Measurements from ENCODE around the gene ACSF2. TPM values are rescaled to one million over a fixed set of nuclear protein-coding genes. Genes with fewer than 3 reads are reported as not detected.

Gene ACSF2
- total RNA-seq, 4 donors from 2014 or later: 165 to 460 (median 190) TPM

DNA sequence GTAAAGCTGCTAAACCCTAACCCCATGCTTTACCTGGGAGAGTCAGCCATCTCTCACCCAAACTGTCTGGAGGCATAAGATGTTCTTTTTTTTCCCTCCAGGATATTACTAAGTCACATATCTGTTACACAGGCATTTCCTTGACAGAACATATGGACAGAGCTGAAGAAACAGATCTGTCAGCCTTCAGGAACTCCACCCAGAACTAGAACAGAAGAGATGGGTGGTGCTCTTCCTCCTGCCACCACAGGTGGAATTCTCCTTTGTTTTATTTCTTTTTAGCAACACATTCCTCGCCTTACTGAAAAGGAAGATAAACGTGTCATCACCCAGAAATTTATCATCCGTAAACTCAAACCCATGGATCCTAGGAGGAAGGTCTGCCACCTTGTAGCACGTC is 91.0 kb downstream of the ACSF2 start:
- in situ Hi-C loops (cut with MboI; ENCODE audit: low pct_ligation_motif_present in 1 of 4, low pct_unique_long_range_greater_than_20kb in 1 of 4, low sequenced_read_pairs in 3 of 4) (no loop called here), intact Hi-C loops (cut with DNase I; ENCODE audit: low total_unique reads) (no loop called here)
- Histone ChIP-seq H3K36me3 (no peaks in the 10 kb centered on the region), H3K4me3 (no peak overlapping the region), H3K4me1 (peaks cover 0 to 22% (median 2%) of the 10 kb centered on the region in 4 donors), H3K27ac (peak overlapping the region in 2 of 4 donors; percentile 26 to 32), H3K9me3 (no peaks in the 10 kb centered on the region), H3K27me3 (no peaks in the 10 kb centered on the region)
- TF ChIP-seq, protein P1, sequence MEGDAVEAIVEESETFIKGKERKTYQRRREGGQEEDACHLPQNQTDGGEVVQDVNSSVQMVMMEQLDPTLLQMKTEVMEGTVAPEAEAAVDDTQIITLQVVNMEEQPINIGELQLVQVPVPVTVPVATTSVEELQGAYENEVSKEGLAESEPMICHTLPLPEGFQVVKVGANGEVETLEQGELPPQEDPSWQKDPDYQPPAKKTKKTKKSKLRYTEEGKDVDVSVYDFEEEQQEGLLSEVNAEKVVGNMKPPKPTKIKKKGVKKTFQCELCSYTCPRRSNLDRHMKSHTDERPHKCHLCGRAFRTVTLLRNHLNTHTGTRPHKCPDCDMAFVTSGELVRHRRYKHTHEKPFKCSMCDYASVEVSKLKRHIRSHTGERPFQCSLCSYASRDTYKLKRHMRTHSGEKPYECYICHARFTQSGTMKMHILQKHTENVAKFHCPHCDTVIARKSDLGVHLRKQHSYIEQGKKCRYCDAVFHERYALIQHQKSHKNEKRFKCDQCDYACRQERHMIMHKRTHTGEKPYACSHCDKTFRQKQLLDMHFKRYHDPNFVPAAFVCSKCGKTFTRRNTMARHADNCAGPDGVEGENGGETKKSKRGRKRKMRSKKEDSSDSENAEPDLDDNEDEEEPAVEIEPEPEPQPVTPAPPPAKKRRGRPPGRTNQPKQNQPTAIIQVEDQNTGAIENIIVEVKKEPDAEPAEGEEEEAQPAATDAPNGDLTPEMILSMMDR (IDR thresholded peaks at IDR 0.05): peak in 1 of 5 experiments; percentile 10
- no peak for TF ChIP-seq POLR2AphosphoS5 (IDR thresholded peaks at IDR 0.05)
- DNase-seq: no peak
- WGBS, 2 donors (ENCODE audit: low coverage in 1 of 2): 57 to 72% methylated on average over 1 to 4 of the region's 4 CpGs

- WGBS, 2 donors (ENCODE audit: low coverage in 1 of 2): 71% methylated on average over 8 of the region's 8 CpGs; no CpG with 5 or more reads in 1 of the 2 donors
- in situ Hi-C loops (cut with MboI; ENCODE audit: low pct_ligation_motif_present in 1 of 4, low pct_unique_long_range_greater_than_20kb in 1 of 4, low sequenced_read_pairs in 3 of 4): no loop called here
- Histone ChIP-seq H3K9me3 (no peaks in the 10 kb centered on the region), H3K4me3 (no peak overlapping the region), H3K4me1 (peaks cover 0 to 18% (median under 1%) of the 10 kb centered on the region in 4 donors), H3K36me3 (no peaks in the 10 kb centered on the region), H3K27me3 (no peaks in the 10 kb centered on the region), H3K27ac (peak overlapping the region in 2 of 4 donors; percentile 26 to 37)
- DNase-seq: no peak
- intact Hi-C loops (cut with DNase I; ENCODE audit: low total_unique reads): no loop called here
- TF ChIP-seq EP300 (IDR thresholded peaks at IDR 0.05; ENCODE audit: low read depth) (no peak), POLR2A (IDR thresholded peaks at IDR 0.05) (no peak), POLR2AphosphoS5 (IDR thresholded peaks at IDR 0.05) (no peak)
- TF ChIP-seq, protein P1 (IDR thresholded peaks at IDR 0.05): no peak
These were observed 91.7 kb downstream of the ACSF2 start for GRCh38 chr17:50517504-50518383.

GRCh38 chr17:50518384-50519023 is 92.5 kb downstream of the ACSF2 start:
- Histone ChIP-seq H3K27me3 (no peaks in the 10 kb centered on the region), H3K36me3 (no peaks in the 10 kb centered on the region), H3K4me3 (no peak overlapping the region), H3K27ac (peak overlapping the region in 3 of 4 donors; percentile 14 to 37 (median 22)), H3K9me3 (no peaks in the 10 kb centered on the region), H3K4me1 (peaks cover 0 to 18% (median 0%) of the 10 kb centered on the region in 4 donors)
- WGBS, 2 donors (ENCODE audit: low coverage in 1 of 2): 87% methylated on average over 13 of the region's 13 CpGs; no CpG with 5 or more reads in 1 of the 2 donors
- in situ Hi-C loops (cut with MboI; ENCODE audit: low pct_ligation_motif_present in 1 of 4, low pct_unique_long_range_greater_than_20kb in 1 of 4, low sequenced_read_pairs in 3 of 4) (no loop called here), intact Hi-C loops (cut with DNase I; ENCODE audit: low total_unique reads) (no loop called here)
- DNase-seq: no peak
- TF ChIP-seq POLR2A (IDR thresholded peaks at IDR 0.05): no peak
- TF ChIP-seq, protein P1 (IDR thresholded peaks at IDR 0.05): no peak
- TF ChIP-seq POLR2AphosphoS5 (IDR thresholded peaks at IDR 0.05): no peak
- no peak for TF ChIP-seq EP300 (IDR thresholded peaks at IDR 0.05; ENCODE audit: low read depth)

- H3K4me3 ChIP-seq: no peak overlapping the region
- WGBS, 2 donors (ENCODE audit: low coverage in 1 of 2): 84 to 91% methylated on average over 5 to 8 of the region's 8 CpGs
- peak overlapping the region in 2 of 4 donors; percentile 14 to 22 for H3K27ac ChIP-seq
- no peak for DNase-seq
- H3K4me1 ChIP-seq: peaks cover 0 to 18% (median 0%) of the 10 kb centered on the region in 4 donors
- no peaks in the 10 kb centered on the region for H3K36me3 ChIP-seq
- in situ Hi-C loops (cut with MboI; ENCODE audit: low pct_ligation_motif_present in 1 of 4, low pct_unique_long_range_greater_than_20kb in 1 of 4, low sequenced_read_pairs in 3 of 4) (no loop called here), intact Hi-C loops (cut with DNase I; ENCODE audit: low total_unique reads) (no loop called here)
- no peaks in the 10 kb centered on the region for H3K27me3 ChIP-seq
- no peaks in the 10 kb centered on the region for H3K9me3 ChIP-seq
- TF ChIP-seq, protein P1 (IDR thresholded peaks at IDR 0.05): no peak
- no peak for TF ChIP-seq POLR2A (IDR thresholded peaks at IDR 0.05)
These were observed 93.3 kb downstream of the ACSF2 start for GRCh38 chr17:50519141-50519834.
